GM18907 (cell line): ENCODE results near the gene HLA-C.
"Not testable (repeated sequence)": the region's sequence is repeated elsewhere in the genome, so short reads cannot be mapped to it uniquely, and the experiment has no call there.

Experiments used
- ATAC-seq: cut with Tn5 transposase; IDR thresholded peaks from one replicate; pipeline ENCODE4 v1.9.1; 2021; ENCODE audit warnings: mild to moderate bottlenecking, moderate library complexity; ENCODE audit not compliant: unreplicated experiment

The HLA-C gene

GRCh38 chr6:31271641-31272357 lies at the start of gene HLA-C:
TSS of gene HLA-C (minus strand) at chr6:31272092. CDS start at chr6:31272071, 21 bp downstream.
- peak; percentile 86 for ATAC-seq

- no peak for ATAC-seq
Observed at GRCh38 chr6:31321005-31321707, 49.3 kb upstream of the HLA-C start.

- no peak for ATAC-seq
Observed at GRCh38 chr6:31317036-31317435, 45.1 kb upstream of the HLA-C start.

GRCh38 chr6:31309641-31310040 lies 37.7 kb upstream of the HLA-C start:
- no peak for ATAC-seq

GRCh38 chr6:31308845-31309175 lies 36.9 kb upstream of the HLA-C start:
- no peak for ATAC-seq

GRCh38 chr6:31308050-31308844 lies 36.4 kb upstream of the HLA-C start:
- ATAC-seq: no peak

GRCh38 chr6:31307669-31308049 lies 35.8 kb upstream of the HLA-C start:
- no peak for ATAC-seq

- no peak for ATAC-seq
Observed at GRCh38 chr6:31305703-31306219, 33.9 kb upstream of the HLA-C start.

- ATAC-seq: no peak
Observed at GRCh38 chr6:31304683-31305082, 32.8 kb upstream of the HLA-C start.

GRCh38 chr6:31300797-31301196 lies 28.9 kb upstream of the HLA-C start:
- no peak for ATAC-seq

- no peak for ATAC-seq
Observed at GRCh38 chr6:31299947-31300346, 28.1 kb upstream of the HLA-C start.

- ATAC-seq: no peak
Observed at GRCh38 chr6:31299511-31299910, 27.6 kb upstream of the HLA-C start.

GRCh38 chr6:31294056-31294455 lies 22.2 kb upstream of the HLA-C start:
- ATAC-seq: no peak

GRCh38 chr6:31293343-31293742 lies 21.5 kb upstream of the HLA-C start:
- no peak for ATAC-seq

- ATAC-seq: no peak
Observed at GRCh38 chr6:31289788-31290187, 17.9 kb upstream of the HLA-C start.

- no peak for ATAC-seq
Observed at GRCh38 chr6:31287619-31288018, 15.7 kb upstream of the HLA-C start.

GRCh38 chr6:31285982-31286381 lies 14.1 kb upstream of the HLA-C start:
- ATAC-seq: no peak

- ATAC-seq: no peak
Observed at GRCh38 chr6:31285486-31285885, 13.6 kb upstream of the HLA-C start.

GRCh38 chr6:31279647-31280046 lies 7.8 kb upstream of the HLA-C start:
- not testable (repeated sequence) for ATAC-seq

GRCh38 chr6:31272836-31273626 lies 1.1 kb upstream of the HLA-C start:
- no peak for ATAC-seq

- ATAC-seq: peak; percentile 11
Observed at GRCh38 chr6:31272436-31272835, 544 bp upstream of the HLA-C start.
